Lung (tissue), 12 donors: ENCODE data around the gene NFYC. TPM values are rescaled to one million over a fixed set of nuclear protein-coding genes. Genes with fewer than 3 reads are reported as not detected.

ENCODE experiments used
- ATAC-seq: fragments of 200-7000 bp; cut with Tn5 transposase; one replicate; pipeline ENCODE4 v1.9.1; 2020; ENCODE audit warnings: moderate number of reproducible peaks; ENCODE audit not compliant: insufficient read depth, low FRiP score
- DNase-seq, 3 donors: peaks; one replicate each; pipeline ENCODE4 v3.0.0-alpha.2; 2013 to 2017
- H3K27ac ChIP-seq, 2 donors: one replicate each; pipeline ENCODE4 v1.5.1; 2013; ENCODE audit warnings: mild to moderate bottlenecking in 2 of 2, moderate library complexity in 2 of 2, control low read depth in 1 of 2, inconsistent platforms in 1 of 2, low read depth in 1 of 2, low read length in 1 of 2
- H3K27me3 ChIP-seq, 3 donors: one replicate each; pipeline ENCODE4 v1.5.1; 2013; ENCODE audit warnings: low read length in 2 of 3; ENCODE audit not compliant: control insufficient read depth in 3 of 3, insufficient read depth in 3 of 3
- H3K36me3 ChIP-seq, 4 donors: one replicate each; pipeline ENCODE4 v1.5.1; 2013; ENCODE audit warnings: low read length in 4 of 4, mild to moderate bottlenecking in 1 of 4, moderate library complexity in 1 of 4; ENCODE audit not compliant: control insufficient read depth in 4 of 4, insufficient read depth in 4 of 4
- H3K4me1 ChIP-seq, 5 donors: one replicate each; pipeline ENCODE4 v1.5.1; 2013; ENCODE audit warnings: low read length in 5 of 5, mild to moderate bottlenecking in 2 of 5, moderate library complexity in 1 of 5; ENCODE audit not compliant: control insufficient read depth in 5 of 5, insufficient read depth in 5 of 5
- H3K4me3 ChIP-seq: one replicate; pipeline ENCODE4 v1.5.1; 2013; ENCODE audit warnings: mild to moderate bottlenecking, control low read depth, moderate library complexity
- H3K9ac ChIP-seq, 2 donors: one replicate each; pipeline ENCODE4 v1.5.1; 2013; ENCODE audit warnings: low read length in 2 of 2, control low read depth in 1 of 2; ENCODE audit not compliant: insufficient read depth in 1 of 2
- H3K9me3 ChIP-seq, 4 donors: one replicate each; pipeline ENCODE4 v1.5.1; 2013; ENCODE audit warnings: low read length in 3 of 4, mild to moderate bottlenecking in 1 of 4, moderate library complexity in 1 of 4; ENCODE audit not compliant: control insufficient read depth in 4 of 4, insufficient read depth in 3 of 4
- CTCF ChIP-seq: IDR thresholded peaks from 2 replicates; pipeline ENCODE4 v1.5.1; 2012; ENCODE audit warnings: mild to moderate bottlenecking; ENCODE audit errors: control extremely low read depth, extremely low read depth
- WGBS, 2 donors: extraction: QIAGEN DNeasy Blood & Tissue Kit; methylation state at CpG; one replicate each; pipeline ENCODE4 v1.1.7; 2013; 5-methylcytosine and 5-hydroxymethylcytosine counted together
- polyA plus RNA-seq, 2 donors: library from polyadenylated mRNA; stranded (reverse); fragments of 200-250 nt; gene quantifications; one replicate each; pipeline ENCODE4 v1.2.1, GENCODE V29; 2013
- total RNA-seq, 2 donors: library from RNA; depleted of rRNA in 1 of 2; stranded (reverse); fragments of >200 nt in 1 of 2; gene quantifications; one replicate each; pipeline ENCODE4 v1.2.1, GENCODE V29; 2014 to 2021
- donor health status: control.
- donor health status: control.
- donor health status: Bipolar disorder and iron deficiency.
- donor health status: healthy.
- donor health status: DM: yes; HTN: yes; CAD: no.

NFYC gene
- total and polyA plus RNA-seq, 4 donors: 28.6 to 69.5 (median 50.3) TPM

GRCh38 chr1:40806731-40807695 lies 115.5 kb downstream of the NFYC start:
- Histone ChIP-seq H3K27ac (peak overlapping the region in 1 of 2 donors; percentile 20), H3K9me3 (no peaks in the 10 kb centered on the region), H3K4me1 (peaks cover 0 to 23% (median 2%) of the 10 kb centered on the region in 5 donors), H3K27me3 (no peaks in the 10 kb centered on the region), H3K36me3 (no peaks in the 10 kb centered on the region), H3K9ac (no peak overlapping the region), H3K4me3 (no peak overlapping the region)
- TF ChIP-seq CTCF: no peak
- WGBS, 2 donors: 74 to 83% methylated on average over 20 of the region's 20 CpGs
- ATAC-seq (no peak), DNase-seq (peak; percentile 71 to 90 (median 82))

- DNase-seq (no peak), ATAC-seq (no peak)
- H3K27me3 ChIP-seq: no peaks in the 10 kb centered on the region
- H3K9me3 ChIP-seq: no peaks in the 10 kb centered on the region
- H3K9ac ChIP-seq: no peak overlapping the region
- H3K36me3 ChIP-seq: no peaks in the 10 kb centered on the region
- H3K4me1 ChIP-seq: peaks cover 0 to 21% (median 2%) of the 10 kb centered on the region in 5 donors
- no peak overlapping the region for H3K27ac ChIP-seq
- no peak overlapping the region for H3K4me3 ChIP-seq
- TF ChIP-seq CTCF: no peak
- 61 to 74% methylated on average over 3 of the region's 3 CpGs for WGBS, 2 donors
Observed at GRCh38 chr1:40808002-40808401, 116.5 kb downstream of the NFYC start.

- Histone ChIP-seq H3K4me1 (peaks cover 0 to 21% (median 2%) of the 10 kb centered on the region in 5 donors), H3K4me3 (no peak overlapping the region), H3K36me3 (no peaks in the 10 kb centered on the region), H3K9ac (no peak overlapping the region), H3K27ac (no peak overlapping the region), H3K27me3 (no peaks in the 10 kb centered on the region), H3K9me3 (no peaks in the 10 kb centered on the region)
- 82 to 93% methylated on average over 3 of the region's 3 CpGs for WGBS, 2 donors
- no peak for DNase-seq
- TF ChIP-seq CTCF: no peak
- no peak for ATAC-seq
Observed at GRCh38 chr1:40808444-40808843, 116.9 kb downstream of the NFYC start.
